Measurements from ENCODE around the gene KANSL2. TPM values are rescaled to one million over a fixed set of nuclear protein-coding genes. Genes with fewer than 3 reads are reported as not detected.
A peak's percentile ranks its signal among the peaks of the same experiment; 100 is the strongest.
"Not testable (repeated sequence)": the region's sequence is repeated elsewhere in the genome, so short reads cannot be mapped to it uniquely, and the experiment has no call there.

The KANSL2 gene
- total and polyA plus RNA-seq, 7 donors, result 13.2 to 63.0 (median 28.2) TPM

GRCh38 chr12:48716493-48717251 lies 34.6 kb upstream of the KANSL2 start, which contains the start of gene CCNT1:
CCNT1 (minus strand) TSS chr12:48716707; CDS start chr12:48716675, 32 bp downstream.
- Histone ChIP-seq H3K27ac (peak within 1 kb of the TSS; percentile 86 to 91 (median 90)), H3K4me1 (peaks cover 0 to 36% (median 34%) of the 10 kb centered on the region in 4 donors), H3K4me3 (peak within 1 kb of the TSS; percentile 60 to 74 (median 68)), H3K36me3 (peaks cover 0 to 24% (median 8%) of the 10 kb centered on the region in 4 donors), H3K27me3 (no peaks in the 10 kb centered on the region), H3K9me3 (peaks cover 0 to 5% (median under 1%) of the 10 kb centered on the region in 4 donors)
- 0% methylated on average over 61 of the region's 61 CpGs for WGBS, 2 donors
- intact Hi-C loops (cut with DNase I), result loop anchor here (1.0 to 10.0 kb wide), 2 partner anchors 34 to 298 kb away; partner anchors contain the start of genes KANSL2 and PRKAG1
- peak; percentile 100 for DNase-seq
- TF ChIP-seq EP300 (IDR thresholded peaks at IDR 0.05) (peak in 2 of 4 donors; percentile 57 to 87), POLR2A (IDR thresholded peaks at IDR 0.05) (peak; percentile 72 to 81), POLR2AphosphoS5 (IDR thresholded peaks at IDR 0.05) (peak; percentile 86 to 96 (median 94)), CTCF (IDR thresholded peaks at IDR 0.05) (peak; percentile 37 to 59 (median 54))

- 1% methylated on average over 17 of the region's 17 CpGs for WGBS, 2 donors
- H3K4me1 ChIP-seq, result peaks cover 0 to 36% (median 34%) of the 10 kb centered on the region in 4 donors
- peak overlapping the region; percentile 86 to 91 (median 90) for H3K27ac ChIP-seq
- peaks cover 0 to 29% (median 9%) of the 10 kb centered on the region in 4 donors for H3K36me3 ChIP-seq
- H3K27me3 ChIP-seq, result no peaks in the 10 kb centered on the region
- peaks cover 0 to 5% (median under 1%) of the 10 kb centered on the region in 4 donors for H3K9me3 ChIP-seq
- peak overlapping the region; percentile 60 to 74 (median 68) for H3K4me3 ChIP-seq
- no peak for TF ChIP-seq POLR2A (IDR thresholded peaks at IDR 0.05)
- TF ChIP-seq EP300 (IDR thresholded peaks at IDR 0.05), result no peak
- TF ChIP-seq CTCF (IDR thresholded peaks at IDR 0.05), result no peak
- TF ChIP-seq POLR2AphosphoS5 (IDR thresholded peaks at IDR 0.05), result no peak
- no peak for DNase-seq
- intact Hi-C loops (cut with DNase I), result loop anchor here (1.0 to 10.0 kb wide), 2 partner anchors 34 to 299 kb away; partner anchors contain the start of genes KANSL2 and PRKAG1
Observed at GRCh38 chr12:48716168-48716492, 34.1 kb upstream of the KANSL2 start.

- Histone ChIP-seq H3K9me3 (no peaks in the 10 kb centered on the region), H3K36me3 (peaks cover 0 to 63% (median 9%) of the 10 kb centered on the region in 4 donors), H3K27ac (no peak overlapping the region), H3K4me1 (peaks cover 0 to 44% (median 31%) of the 10 kb centered on the region in 4 donors), H3K27me3 (no peaks in the 10 kb centered on the region), H3K4me3 (no peak overlapping the region)
- 96% methylated on average over 10 of the region's 10 CpGs for WGBS, 2 donors
- TF ChIP-seq CTCF (IDR thresholded peaks at IDR 0.05) (no peak), POLR2AphosphoS5 (IDR thresholded peaks at IDR 0.05) (no peak), POLR2A (IDR thresholded peaks at IDR 0.05) (no peak), EP300 (IDR thresholded peaks at IDR 0.05) (no peak)
- intact Hi-C loops (cut with DNase I), result loop anchor here (10.0 kb wide), 1 partner anchor 303 kb away; the partner anchor contains the start of gene PRKAG1
- no peak for DNase-seq
Observed at GRCh38 chr12:48712209-48712608, 30.2 kb upstream of the KANSL2 start.

- H3K4me3 ChIP-seq; H3K27ac ChIP-seq; DNase-seq; H3K4me1 ChIP-seq; intact Hi-C loops (cut with DNase I); H3K27me3 ChIP-seq; H3K9me3 ChIP-seq: not testable (repeated sequence)
- peaks cover 15 to 96% (median 30%) of the 10 kb centered on the region in 4 donors for H3K36me3 ChIP-seq
- 97% methylated on average over 7 of the region's 7 CpGs for whole genome bisulfite sequencing, 2 donors
Observed at GRCh38 chr12:48698822-48699221, 16.8 kb upstream of the KANSL2 start.

- H3K4me1 ChIP-seq, result peaks cover 0 to 5% (median 2%) of the 10 kb centered on the region in 4 donors
- TF ChIP-seq POLR2A (IDR thresholded peaks at IDR 0.05) (no peak), CTCF (IDR thresholded peaks at IDR 0.05) (no peak), EP300 (IDR thresholded peaks at IDR 0.05) (no peak), POLR2AphosphoS5 (IDR thresholded peaks at IDR 0.05) (no peak)
- DNase-seq, result no peak
- WGBS, 2 donors, result 94 to 95% methylated on average over 5 of the region's 5 CpGs
- no peaks in the 10 kb centered on the region for H3K27me3 ChIP-seq
- H3K9me3 ChIP-seq, result no peaks in the 10 kb centered on the region
- H3K36me3 ChIP-seq, result peaks cover 25 to 96% (median 44%) of the 10 kb centered on the region in 4 donors
- H3K4me3 ChIP-seq, result no peak overlapping the region
- intact Hi-C loops (cut with DNase I), result no loop called here
- H3K27ac ChIP-seq, result no peak overlapping the region
Observed at GRCh38 chr12:48696626-48697025, 14.6 kb upstream of the KANSL2 start.

All from sigmoid colon (tissue), 7 donors.